ENCODE data around the gene QRICH1. TPM values are rescaled to one million over a fixed set of nuclear protein-coding genes. Genes with fewer than 3 reads are reported as not detected.

Gene QRICH1
- total RNA-seq, 1 donor from 2014 or later: 123 TPM

DNA sequence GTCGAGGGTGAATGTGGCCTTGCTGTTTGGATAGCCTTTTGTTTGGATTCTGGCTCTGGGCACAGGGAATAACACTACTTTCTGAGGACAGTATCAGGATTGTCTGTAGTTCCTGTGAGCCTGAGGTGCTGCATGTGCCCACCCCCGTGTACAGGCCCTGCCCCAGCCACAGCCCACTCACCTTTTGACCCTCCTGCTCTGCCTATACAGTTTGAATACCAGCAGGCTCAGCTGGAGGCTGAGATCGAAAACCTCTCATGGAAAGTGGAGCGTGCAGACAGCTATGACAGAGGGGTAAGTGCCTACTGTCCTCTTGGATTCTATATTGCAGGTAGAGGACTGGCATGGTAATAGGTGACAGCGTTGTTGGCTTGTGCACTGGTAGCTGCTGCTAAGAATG lies 111.2 kb downstream of the QRICH1 start:
- Mint-ChIP-seq H3K4me1 (ENCODE audit: unreplicated experiment) (peaks cover under 1% of the 10 kb centered on the region), H3K9me3 (no peaks in the 10 kb centered on the region), H3K27ac (peak overlapping the region; percentile 0), H3K36me3 (peaks cover 10% of the 10 kb centered on the region), H3K4me3 (no peak overlapping the region), H3K27me3 (no peaks in the 10 kb centered on the region)
- TF ChIP-seq, protein P1, sequence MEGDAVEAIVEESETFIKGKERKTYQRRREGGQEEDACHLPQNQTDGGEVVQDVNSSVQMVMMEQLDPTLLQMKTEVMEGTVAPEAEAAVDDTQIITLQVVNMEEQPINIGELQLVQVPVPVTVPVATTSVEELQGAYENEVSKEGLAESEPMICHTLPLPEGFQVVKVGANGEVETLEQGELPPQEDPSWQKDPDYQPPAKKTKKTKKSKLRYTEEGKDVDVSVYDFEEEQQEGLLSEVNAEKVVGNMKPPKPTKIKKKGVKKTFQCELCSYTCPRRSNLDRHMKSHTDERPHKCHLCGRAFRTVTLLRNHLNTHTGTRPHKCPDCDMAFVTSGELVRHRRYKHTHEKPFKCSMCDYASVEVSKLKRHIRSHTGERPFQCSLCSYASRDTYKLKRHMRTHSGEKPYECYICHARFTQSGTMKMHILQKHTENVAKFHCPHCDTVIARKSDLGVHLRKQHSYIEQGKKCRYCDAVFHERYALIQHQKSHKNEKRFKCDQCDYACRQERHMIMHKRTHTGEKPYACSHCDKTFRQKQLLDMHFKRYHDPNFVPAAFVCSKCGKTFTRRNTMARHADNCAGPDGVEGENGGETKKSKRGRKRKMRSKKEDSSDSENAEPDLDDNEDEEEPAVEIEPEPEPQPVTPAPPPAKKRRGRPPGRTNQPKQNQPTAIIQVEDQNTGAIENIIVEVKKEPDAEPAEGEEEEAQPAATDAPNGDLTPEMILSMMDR (conservative IDR thresholded peaks at IDR 0.05): no peak
- no peak for DNase-seq (ENCODE audit: extremely low spot score, unreplicated experiment)

DNA sequence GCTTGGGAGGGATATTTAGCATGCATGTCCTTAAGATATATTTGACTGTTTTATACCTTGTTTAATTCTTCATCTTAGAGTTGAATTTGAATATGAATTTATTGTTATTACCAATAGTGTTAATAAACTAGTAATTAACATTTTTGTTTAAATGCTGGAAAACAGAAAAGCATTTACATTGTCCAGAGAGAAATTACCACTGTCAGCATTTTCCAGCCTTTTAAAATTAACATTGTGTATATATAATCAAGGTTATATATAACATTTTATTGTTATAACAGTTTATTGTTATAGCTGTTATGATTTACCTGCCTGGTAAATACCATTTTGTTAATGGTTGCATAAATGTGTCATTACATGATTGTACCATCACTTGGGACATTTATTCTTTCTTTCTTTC lies 111.9 kb downstream of the QRICH1 start:
- Mint-ChIP-seq H3K9me3 (no peaks in the 10 kb centered on the region), H3K4me3 (no peak overlapping the region), H3K27ac (no peak overlapping the region), H3K4me1 (ENCODE audit: unreplicated experiment) (no peaks in the 10 kb centered on the region), H3K27me3 (no peaks in the 10 kb centered on the region), H3K36me3 (peaks cover 10% of the 10 kb centered on the region)
- no peak for DNase-seq (ENCODE audit: extremely low spot score, unreplicated experiment)
- TF ChIP-seq, protein P1 (conservative IDR thresholded peaks at IDR 0.05): no peak

DNA sequence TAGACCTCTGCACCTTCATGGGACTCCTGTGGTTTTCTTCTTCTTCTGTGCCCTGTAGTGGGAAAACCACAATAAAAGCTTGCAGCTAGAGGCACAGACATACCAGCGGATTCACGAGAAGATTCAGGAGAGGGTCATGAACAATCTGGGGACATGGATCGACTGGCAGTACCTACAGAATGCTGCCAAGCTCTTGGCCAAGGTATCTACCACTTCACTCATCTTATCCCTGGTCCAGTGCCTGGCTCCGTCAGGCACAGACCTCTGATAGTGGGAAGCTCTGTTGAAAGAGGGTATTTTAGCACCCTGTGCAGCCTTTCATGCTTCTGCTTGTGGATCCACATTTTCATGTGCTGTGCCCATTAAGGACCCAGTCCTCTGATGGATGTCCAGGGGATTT lies 113.6 kb downstream of the QRICH1 start:
- peaks cover 12% of the 10 kb centered on the region for H3K36me3 Mint-ChIP-seq

More for the DNA sequence above, 113.6 kb downstream of the QRICH1 start:
- Mint-ChIP-seq H3K27me3 (no peaks in the 10 kb centered on the region), H3K4me1 (ENCODE audit: unreplicated experiment) (no peaks in the 10 kb centered on the region), H3K4me3 (no peak overlapping the region), H3K9me3 (no peaks in the 10 kb centered on the region), H3K27ac (no peak overlapping the region)
- TF ChIP-seq, protein P1 (conservative IDR thresholded peaks at IDR 0.05): no peak
- DNase-seq (ENCODE audit: extremely low spot score, unreplicated experiment): no peak

Small RNAs within 50 kb of the gene (microRNA-seq; reads per million reads assigned to microRNA genes)
- gene MIR191: 6,900 reads per million, percentile 93 among the genes with 10 or more reads in this experiment
- gene MIR425: 8,939 reads per million, percentile 95 among the genes with 10 or more reads in this experiment
- gene MIR6890: not detected

Other genes starting within 250 kb of the QRICH1 start
- gene PRKAR2A, start 246.2 kb downstream of the QRICH1 start, total RNA-seq (ENCODE audit: low replicate concordance): 40.3 and 44.1 TPM in 2 replicates
- 15.2 and 15.3 TPM in 2 replicates for gene SLC25A20, start 195.2 kb downstream of the QRICH1 start, total RNA-seq (ENCODE audit: low replicate concordance)
- 82.3 and 84.4 TPM in 2 replicates for gene ARIH2, start 175.2 kb downstream of the QRICH1 start, total RNA-seq (ENCODE audit: low replicate concordance)
- gene P4HTM, start 103.8 kb downstream of the QRICH1 start, total RNA-seq (ENCODE audit: low replicate concordance): 47.4 and 54.8 TPM in 2 replicates
- gene WDR6, start 86.7 kb downstream of the QRICH1 start, total RNA-seq (ENCODE audit: low replicate concordance): 272 and 334 TPM in 2 replicates
- 31.2 and 36.0 TPM in 2 replicates for gene DALRD3, start 75.5 kb downstream of the QRICH1 start, total RNA-seq (ENCODE audit: low replicate concordance)
- 62.0 and 67.0 TPM in 2 replicates for gene NDUFAF3, start 72.0 kb downstream of the QRICH1 start, total RNA-seq (ENCODE audit: low replicate concordance)
- 221 and 256 TPM in 2 replicates for gene IMPDH2, start 64.7 kb downstream of the QRICH1 start, total RNA-seq (ENCODE audit: low replicate concordance)
- 408 and 480 TPM in 2 replicates for gene QARS1, start 10.7 kb upstream of the QRICH1 start, total RNA-seq (ENCODE audit: low replicate concordance)
- 83.0 and 86.4 TPM in 2 replicates for gene USP19, start 26.8 kb upstream of the QRICH1 start, total RNA-seq (ENCODE audit: low replicate concordance)
- 277 and 316 TPM in 2 replicates for gene LAMB2, start 39.0 kb upstream of the QRICH1 start, total RNA-seq (ENCODE audit: low replicate concordance)
- gene CCDC71, start 72.3 kb upstream of the QRICH1 start, total RNA-seq (ENCODE audit: low replicate concordance): 27.4 and 28.5 TPM in 2 replicates
- gene KLHDC8B, start 77.5 kb upstream of the QRICH1 start, total RNA-seq (ENCODE audit: low replicate concordance): 42.1 and 57.6 TPM in 2 replicates
- 5.6 and 10.7 TPM in 2 replicates for gene C3orf62, start 183.2 kb upstream of the QRICH1 start, total RNA-seq (ENCODE audit: low replicate concordance)
- 48.1 and 48.8 TPM in 2 replicates for gene USP4, start 246.0 kb upstream of the QRICH1 start, total RNA-seq (ENCODE audit: low replicate concordance)

Data from type B pancreatic cell (in vitro differentiated cells).